GM13976 (cell line): Measurements from ENCODE around the gene FASTKD3.

Source experiments
- DNase-seq: peaks from one replicate; pipeline ENCODE4 v3.0.0; 2012; ENCODE audit warnings: low spot score
- CTCF ChIP-seq: IDR thresholded peaks from 2 replicates; pipeline ENCODE4 v1.5.1; 2012; ENCODE audit warnings: borderline replicate concordance, mild to moderate bottlenecking; ENCODE audit not compliant: insufficient read depth; ENCODE audit errors: extremely low read depth, missing control alignments, control extremely low read depth
- in situ Hi-C: fragments of 300-500 bp; cut with MboI; formaldehyde crosslinking; loops from one replicate; pipeline ENCODE4 v1.12.0; 2022; ENCODE audit warnings: low sequenced_read_pairs, mixed read lengths, inconsistent platforms; ENCODE audit not compliant: unreplicated experiment

Gene FASTKD3

DNA sequence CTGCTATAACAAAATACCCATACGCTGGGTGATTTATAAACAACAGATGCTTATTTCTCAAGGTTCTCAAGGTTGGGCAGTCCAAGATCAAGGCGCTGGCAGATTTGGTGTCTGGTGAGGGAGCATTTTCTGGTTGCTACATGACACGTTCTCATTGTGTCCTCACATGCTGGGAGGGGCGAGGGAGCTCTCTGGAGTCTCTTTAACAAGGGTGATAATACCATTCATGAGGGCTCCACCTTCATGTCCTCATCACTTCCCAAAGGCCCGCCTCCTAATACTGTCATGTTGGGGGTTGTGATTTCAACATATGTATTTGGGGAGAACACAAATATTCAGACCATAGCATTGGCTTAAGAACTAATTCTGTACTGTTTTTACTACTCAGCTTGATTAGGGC is 22.5 kb downstream of the FASTKD3 start:
- in situ Hi-C loops = no loop called here
- TF ChIP-seq CTCF = no peak
- no peak for DNase-seq

- no peak for DNase-seq
- in situ Hi-C loops = no loop called here
- TF ChIP-seq CTCF = no peak
Observed at GRCh38 chr5:7845557-7845956, 23.3 kb downstream of the FASTKD3 start.

- DNase-seq = no peak
- TF ChIP-seq CTCF = no peak
- in situ Hi-C loops = no loop called here
Observed at GRCh38 chr5:7844901-7845300, 23.9 kb downstream of the FASTKD3 start.

GRCh38 chr5:7842531-7842930 is 26.3 kb downstream of the FASTKD3 start:
- TF ChIP-seq CTCF = no peak
- in situ Hi-C loops = no loop called here

GRCh38 chr5:7837403-7837802 is 31.4 kb downstream of the FASTKD3 start:
- TF ChIP-seq CTCF = no peak
- DNase-seq = no peak
- in situ Hi-C loops = no loop called here

More at GRCh38 chr5:7842531-7842930, 26.3 kb downstream of the FASTKD3 start:
- DNase-seq = no peak

DNA sequence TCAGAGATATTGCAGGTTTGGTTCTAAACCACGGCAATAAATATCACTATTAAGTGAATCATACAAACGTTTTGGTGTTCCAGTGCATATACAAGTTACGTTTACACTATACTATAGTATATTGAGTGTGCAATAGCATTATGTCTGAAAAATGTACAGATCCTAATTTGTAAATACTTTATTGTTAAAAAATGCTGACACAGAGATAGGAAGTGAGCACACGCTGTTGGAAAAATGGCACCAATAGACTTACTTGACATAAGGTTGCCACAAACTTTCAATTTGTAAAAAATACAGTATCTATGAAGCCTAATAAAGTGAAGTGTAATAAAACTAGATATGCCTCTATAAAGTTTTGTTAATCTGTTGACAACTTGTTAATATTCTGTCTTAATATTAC is 33.8 kb downstream of the FASTKD3 start:
- in situ Hi-C loops = no loop called here
- TF ChIP-seq CTCF = no peak
- DNase-seq = no peak

GRCh38 chr5:7828269-7828668 is 40.6 kb downstream of the FASTKD3 start:
- in situ Hi-C loops = no loop called here
- no peak for TF ChIP-seq CTCF
- DNase-seq = no peak
